Endometrial microvascular endothelial cells (primary cell): ENCODE measurements around the gene NT5DC2. TPM values are rescaled to one million over a fixed set of nuclear protein-coding genes. Genes with fewer than 3 reads are reported as not detected.
"Not testable (repeated sequence)": the region's sequence is repeated elsewhere in the genome, so short reads cannot be mapped to it uniquely, and the experiment has no call there.

Experiments
- in situ Hi-C: cut with HindIII; loops from 2 replicates; pipeline ENCODE4 v1.10.0; 2017; ENCODE audit warnings: low sequenced_read_pairs, low pct_unique_long_range_greater_than_20kb; ENCODE audit errors: inconsistent ontology term
- total RNA-seq: library from RNA; depleted of rRNA; stranded (reverse); fragments of >200 nt; gene quantifications from one replicate; pipeline ENCODE4 v1.2.3, GENCODE V29; 2015; ENCODE audit errors: inconsistent ontology term

NT5DC2 gene
- total RNA-seq, 1 donor from 2014 or later, result 70.2 TPM

DNA sequence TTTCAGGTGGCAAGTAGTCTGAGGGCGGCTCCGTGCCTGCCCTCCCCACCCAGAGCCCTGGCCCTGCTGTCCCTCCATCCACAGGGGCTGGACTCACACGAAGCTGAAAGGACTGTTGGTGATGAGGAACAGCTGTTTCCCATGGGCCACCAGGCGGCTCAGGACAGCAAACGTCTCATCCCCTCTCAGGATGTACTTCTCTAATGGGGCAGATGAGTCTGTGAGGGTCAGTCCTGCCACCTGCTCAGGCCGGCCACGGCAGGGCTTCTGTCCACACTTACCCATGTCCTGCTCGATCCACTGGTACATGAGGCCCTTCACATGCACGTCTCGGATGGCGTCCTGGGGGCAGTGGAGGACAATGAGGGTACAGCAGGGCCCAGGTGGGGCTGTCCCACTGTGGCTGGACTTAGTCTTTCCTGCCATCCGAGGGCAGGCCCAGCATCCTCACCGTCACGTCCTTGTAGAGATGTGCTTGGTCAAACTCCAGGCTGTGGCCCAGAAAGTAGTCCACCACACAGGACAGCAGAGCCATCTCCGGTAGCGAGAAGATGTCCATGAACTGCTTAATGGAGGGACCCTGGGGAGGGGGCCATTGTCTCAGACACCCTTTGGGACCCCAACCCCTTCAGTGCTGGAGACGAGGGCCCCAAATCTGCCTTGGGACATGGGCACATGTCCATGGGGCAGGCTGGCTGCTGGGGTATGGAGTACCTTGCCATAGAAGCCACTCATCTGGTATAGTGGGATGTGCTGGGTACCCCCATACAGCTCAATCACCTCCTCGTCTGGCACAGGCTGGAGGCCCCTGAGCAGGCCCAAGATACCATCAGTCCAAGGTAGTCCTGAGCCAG is 5.7 kb downstream of the NT5DC2 start:
- in situ Hi-C loops, result no loop called here

DNA sequence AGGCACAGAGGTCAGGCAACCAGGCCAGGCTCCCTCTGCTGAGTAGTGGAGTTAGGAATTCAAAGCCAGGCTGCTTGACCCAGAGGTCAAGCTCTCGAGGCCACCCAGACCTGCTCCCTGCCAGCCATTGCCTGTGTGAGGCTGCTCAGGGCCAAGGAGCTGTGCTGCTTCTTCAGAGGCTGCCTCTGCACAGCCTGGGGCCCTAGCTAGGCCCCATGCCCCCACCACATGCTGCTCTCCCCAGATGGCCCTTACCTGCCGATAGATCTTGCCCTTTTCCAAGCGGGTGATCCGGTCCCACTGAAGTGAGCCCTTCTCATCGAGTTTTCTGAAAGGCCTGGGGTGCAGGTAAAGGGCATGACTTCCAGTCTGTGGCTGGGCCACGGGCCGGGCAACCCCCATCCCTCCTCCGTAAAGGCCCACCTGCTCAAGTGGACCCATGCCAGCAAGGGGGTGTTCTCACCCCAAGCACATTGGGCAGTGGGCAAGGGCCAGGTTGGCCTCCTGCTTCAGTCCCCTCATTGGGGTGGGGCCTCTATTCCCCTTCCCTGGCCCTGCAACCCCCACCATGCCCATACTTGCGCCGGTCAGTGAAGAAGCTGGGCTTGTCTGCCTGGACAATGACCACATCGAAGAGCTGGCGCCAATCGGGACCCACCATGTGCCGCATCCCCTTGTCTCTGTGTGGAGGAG is 6.5 kb downstream of the NT5DC2 start:
- in situ Hi-C loops, result no loop called here

DNA sequence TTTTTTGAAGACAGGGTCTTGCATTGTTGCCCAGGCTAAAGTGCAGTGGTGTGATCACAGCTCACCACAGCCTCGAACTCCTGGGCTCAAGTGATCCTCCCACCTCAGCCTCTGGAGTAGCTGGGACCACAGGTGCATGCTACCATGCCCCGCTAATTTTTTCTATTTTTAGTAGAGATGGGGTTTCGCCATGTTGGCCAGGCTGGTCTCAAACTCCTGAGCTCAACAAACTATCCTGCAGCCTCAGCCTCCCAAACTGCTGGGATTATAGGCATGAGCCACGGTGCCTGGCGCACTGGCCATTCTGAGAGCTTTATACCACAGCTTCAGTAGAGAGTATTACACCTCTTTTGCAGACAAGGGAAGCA is 7.0 kb downstream of the NT5DC2 start:
- in situ Hi-C loops, result not testable (repeated sequence)

DNA sequence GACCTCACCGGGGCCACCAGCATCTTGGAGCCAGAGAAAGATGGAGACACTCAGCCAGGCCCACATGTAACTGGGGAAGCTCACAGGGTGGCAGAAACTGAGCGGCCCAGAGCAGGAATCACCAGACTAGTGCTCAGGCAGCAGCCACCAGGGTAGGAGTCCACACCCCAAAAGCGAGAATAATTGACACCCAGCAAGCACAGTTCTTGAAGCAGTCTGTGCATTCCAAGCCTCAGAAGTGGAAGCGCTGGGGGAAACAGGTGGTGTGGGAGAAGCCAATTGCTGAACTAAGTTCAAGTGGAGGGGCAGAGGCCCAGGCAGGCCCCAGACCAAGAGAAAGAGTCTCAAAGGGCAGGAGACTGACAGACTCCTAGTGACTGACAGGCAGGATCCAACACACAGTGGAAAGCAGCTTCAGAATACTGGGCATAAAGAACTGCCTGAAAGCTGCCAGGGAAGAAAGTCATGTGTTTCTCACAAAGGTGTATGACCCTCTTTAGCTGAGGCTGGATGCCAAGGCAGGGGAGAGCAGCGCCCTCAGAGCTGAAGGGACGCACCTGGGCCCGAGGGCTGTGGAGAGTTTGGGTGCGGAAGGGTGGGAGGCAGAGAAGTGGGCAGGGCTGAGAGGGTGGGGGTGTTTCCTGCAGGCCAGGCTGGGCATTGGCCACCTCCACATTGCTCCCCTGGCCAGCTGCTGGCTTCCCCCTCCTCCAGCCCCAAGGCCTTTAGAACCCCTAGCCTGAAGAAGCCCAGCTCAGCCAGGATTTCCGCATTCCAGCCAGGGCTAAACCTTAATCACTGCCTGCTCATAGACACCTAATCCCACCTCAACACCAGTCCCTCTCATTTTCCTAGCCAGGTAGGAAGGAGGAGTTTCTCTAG is 7.7 kb downstream of the NT5DC2 start:
- in situ Hi-C loops, result no loop called here

DNA sequence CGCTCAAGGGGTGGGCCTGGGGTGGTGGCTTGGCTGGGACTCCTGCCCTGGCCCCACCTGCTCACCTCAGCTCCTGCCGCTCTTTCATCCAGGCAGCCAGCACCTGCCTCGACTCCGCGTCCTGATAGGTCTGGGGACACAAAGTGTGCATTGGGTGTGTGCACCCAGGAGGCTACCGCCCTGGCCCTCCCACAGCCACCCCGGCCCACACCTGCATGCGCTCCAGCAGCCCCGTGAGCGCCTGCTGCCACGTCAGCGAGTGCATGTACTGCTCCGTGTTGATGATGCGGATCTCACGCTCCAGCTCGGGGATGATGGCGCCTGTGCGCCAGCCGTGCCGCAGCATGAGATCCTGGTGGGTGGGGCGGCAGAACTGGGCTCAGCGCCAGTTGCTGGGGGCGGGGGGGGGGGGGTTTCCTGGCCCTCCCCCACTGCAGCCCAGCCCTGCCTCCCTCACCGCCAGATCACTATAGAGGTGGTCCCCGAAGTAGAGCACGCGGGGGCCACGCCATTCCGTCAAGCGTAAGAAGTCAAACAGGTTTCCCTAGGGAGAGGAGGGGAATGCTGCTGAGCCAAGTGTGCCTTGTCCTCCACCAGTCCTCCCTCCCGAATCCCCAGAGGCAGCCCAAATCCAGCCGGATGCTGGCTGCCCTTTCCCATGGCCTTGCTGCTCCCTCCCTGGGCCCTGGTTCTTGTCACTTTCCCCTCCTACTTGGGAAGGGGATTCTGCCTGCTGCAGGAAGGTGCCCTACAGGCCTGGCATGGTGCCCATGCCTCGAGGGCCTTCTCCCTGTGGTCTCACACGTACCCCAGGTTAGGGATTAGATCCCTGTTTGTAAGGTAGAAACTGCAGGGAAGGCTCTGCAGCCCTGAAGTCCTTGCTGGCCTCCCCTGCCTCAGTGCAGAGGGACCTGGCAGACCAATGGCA is 8.6 kb downstream of the NT5DC2 start:
- in situ Hi-C loops, result no loop called here

DNA sequence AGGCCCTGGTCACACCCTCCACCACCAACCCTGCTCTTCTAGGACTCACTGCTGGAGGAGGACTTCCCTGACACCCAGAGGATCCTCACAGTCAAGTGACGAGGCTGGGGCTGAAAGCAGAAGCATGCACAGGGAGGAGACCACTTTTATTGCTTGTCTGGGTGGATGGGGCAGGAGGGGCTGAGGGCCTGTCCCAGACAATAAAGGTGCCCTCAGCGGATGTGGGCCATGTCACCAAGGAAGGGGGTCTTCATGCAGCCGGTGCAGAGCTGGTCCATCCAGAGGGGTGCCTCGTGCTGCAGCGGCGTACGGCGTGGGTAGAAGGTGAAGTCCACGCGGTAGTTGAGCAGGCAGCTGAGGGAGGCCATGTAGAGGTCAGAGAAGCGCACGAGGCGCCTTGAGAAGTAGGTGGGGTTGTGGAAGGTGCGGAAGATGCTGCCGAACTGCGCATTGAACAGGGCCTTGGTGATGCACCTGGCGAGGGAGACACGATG is 9.4 kb downstream of the NT5DC2 start:
- in situ Hi-C loops, result no loop called here

DNA sequence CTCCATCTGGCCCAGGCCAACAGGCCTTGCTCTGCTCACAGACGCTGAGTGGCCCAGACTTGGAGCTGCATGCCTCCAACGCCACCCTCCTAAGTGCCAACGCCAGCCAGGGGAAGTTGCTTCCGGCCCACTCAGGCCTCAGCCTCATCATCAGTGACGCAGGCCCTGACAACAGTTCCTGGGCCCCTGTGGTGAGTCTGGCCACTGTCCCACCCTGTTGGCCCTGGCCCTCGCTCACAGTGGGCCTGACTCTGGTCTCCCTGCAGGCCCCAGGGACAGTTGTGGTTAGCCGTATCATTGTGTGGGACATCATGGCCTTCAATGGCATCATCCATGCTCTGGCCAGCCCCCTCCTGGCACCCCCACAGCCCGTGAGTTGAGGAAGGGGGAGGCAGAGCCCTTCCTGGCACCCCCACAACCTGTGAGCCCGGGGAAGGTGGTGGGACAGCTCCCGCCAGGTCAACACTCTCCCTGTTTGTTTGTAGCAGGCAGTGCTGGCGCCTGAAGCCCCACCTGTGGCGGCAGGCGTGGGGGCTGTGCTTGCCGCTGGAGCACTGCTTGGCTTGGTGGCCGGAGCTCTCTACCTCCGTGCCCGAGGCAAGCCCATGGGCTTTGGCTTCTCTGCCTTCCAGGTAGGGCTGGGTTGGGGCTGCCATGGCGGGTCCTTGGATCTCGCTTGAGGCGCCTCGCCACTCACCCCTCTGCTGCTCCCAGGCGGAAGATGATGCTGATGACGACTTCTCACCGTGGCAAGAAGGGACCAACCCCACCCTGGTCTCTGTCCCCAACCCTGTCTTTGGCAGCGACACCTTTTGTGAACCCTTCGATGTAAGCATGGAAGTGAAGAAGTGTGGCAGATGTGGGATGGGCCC is 10.0 kb downstream of the NT5DC2 start:
- in situ Hi-C loops, result no loop called here

DNA sequence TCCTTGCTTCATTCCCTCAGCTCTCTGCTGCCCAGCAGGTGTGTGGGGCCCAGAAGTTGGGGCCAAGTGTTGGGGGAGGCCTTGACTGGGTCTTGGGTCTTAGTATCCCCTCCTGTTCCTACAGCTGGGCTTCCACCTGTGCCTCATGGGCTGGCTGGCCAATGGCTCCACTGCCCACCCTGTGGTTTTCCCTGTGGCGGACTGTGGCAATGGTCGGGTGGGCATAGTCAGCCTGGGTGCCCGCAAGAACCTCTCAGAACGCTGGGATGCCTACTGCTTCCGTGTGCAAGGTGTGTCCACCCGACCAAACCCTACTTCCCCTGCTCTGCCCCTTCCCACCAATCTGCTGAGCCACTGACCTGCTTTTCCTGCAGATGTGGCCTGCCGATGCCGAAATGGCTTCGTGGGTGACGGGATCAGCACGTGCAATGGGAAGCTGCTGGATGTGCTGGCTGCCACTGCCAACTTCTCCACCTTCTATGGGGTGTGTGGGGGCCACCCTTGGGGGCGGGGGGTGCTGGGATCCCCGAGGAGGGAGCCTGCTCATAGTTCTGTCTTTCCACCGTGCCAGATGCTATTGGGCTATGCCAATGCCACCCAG is 10.9 kb downstream of the NT5DC2 start:
- in situ Hi-C loops, result no loop called here

DNA sequence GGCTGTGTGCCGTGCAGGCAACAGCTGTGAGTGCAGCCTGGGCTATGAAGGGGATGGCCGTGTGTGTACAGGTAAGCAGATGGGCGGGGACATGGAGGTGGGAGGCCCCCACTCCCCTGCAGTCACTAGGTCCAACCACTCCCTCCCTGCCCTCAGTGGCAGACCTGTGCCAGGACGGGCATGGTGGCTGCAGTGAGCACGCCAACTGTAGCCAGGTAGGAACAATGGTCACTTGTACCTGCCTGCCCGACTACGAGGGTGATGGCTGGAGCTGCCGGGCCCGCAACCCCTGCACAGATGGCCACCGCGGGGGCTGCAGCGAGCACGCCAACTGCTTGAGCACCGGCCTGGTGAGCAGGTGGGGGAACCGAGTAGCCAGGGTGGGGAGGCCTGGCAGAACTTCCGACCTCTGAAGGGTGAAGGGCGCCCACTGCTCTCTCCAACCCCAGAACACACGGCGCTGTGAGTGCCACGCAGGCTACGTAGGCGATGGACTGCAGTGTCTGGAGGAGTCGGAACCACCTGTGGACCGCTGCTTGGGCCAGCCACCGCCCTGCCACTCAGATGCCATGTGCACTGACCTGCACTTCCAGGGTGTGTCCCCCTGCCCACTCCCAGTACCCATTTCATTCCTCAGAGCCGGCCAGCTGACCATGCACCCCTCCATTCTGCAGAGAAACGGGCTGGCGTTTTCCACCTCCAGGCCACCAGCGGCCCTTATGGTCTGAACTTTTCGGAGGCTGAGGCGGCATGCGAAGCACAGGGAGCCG is 11.6 kb downstream of the NT5DC2 start:
- in situ Hi-C loops, result no loop called here

DNA sequence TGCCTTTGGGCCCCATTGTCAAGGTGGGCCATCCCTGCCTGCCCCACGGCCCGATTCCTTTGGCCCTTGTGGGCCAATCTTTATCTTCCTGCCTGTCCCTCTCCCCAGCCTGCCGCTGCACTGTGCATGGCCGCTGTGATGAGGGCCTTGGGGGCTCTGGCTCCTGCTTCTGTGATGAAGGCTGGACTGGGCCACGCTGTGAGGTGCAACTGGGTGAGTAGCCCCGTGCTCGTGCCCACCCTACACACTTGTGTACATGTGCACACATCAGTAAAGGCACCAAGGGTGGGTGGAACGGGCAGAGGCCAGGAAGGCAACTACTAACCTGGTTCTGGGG is 12.2 kb downstream of the NT5DC2 start:
- in situ Hi-C loops, result no loop called here

DNA sequence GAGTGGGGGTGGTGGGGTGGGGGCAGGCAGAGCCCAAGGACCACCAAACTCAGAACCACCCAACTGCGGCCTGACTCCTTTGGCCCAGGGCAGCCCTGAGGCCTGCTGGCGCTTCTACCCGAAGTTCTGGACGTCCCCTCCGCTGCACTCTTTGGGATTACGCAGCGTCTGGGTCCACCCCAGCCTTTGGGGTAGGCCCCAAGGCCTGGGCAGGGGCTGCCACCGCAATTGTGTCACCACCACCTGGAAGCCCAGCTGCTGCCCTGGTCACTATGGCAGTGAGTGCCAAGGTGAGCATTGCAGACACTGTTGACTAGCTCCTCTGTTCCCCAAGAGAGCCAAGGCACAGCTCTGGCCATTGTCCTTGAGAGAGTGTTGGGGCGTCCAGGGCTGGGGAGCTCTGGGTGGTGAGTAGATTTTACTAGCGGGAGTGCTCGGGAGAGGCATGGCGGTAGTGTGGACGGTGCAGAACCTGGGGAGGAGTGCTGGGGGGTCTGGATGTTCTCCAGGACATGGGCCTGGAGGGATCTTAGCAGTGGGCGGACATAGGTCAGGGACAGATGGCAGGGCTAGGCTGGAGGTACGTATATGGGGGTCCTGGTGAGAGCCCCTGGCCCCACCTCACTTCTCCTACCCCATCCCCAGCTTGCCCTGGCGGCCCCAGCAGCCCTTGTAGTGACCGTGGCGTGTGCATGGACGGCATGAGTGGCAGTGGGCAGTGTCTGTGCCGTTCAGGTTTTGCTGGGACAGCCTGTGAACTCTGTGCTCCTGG is 12.8 kb downstream of the NT5DC2 start:
- in situ Hi-C loops, result no loop called here

DNA sequence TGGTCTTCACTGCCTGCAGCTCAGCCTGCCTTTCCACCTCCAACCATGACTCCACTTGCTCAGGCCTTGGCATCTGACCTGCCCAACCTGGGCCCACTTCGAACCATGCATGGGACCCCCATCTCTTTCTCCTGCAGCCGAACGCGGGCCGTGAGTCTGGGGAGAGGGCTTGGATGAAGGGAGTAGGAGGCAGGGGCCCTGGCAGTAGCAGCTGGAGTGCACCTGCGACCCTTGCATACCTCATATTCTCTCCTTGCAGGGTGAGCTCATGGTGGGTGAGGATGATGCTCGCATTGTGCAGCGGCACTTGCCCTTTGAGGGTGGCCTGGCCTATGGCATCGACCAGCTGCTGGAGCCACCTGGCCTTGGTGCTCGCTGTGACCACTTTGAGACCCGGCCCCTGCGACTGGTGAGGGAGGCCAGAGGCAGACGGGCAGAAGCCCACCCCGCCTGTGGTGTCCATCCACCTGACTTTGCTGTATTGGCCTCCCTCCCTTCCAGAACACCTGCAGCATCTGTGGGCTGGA is 13.5 kb downstream of the NT5DC2 start:
- in situ Hi-C loops, result no loop called here

DNA sequence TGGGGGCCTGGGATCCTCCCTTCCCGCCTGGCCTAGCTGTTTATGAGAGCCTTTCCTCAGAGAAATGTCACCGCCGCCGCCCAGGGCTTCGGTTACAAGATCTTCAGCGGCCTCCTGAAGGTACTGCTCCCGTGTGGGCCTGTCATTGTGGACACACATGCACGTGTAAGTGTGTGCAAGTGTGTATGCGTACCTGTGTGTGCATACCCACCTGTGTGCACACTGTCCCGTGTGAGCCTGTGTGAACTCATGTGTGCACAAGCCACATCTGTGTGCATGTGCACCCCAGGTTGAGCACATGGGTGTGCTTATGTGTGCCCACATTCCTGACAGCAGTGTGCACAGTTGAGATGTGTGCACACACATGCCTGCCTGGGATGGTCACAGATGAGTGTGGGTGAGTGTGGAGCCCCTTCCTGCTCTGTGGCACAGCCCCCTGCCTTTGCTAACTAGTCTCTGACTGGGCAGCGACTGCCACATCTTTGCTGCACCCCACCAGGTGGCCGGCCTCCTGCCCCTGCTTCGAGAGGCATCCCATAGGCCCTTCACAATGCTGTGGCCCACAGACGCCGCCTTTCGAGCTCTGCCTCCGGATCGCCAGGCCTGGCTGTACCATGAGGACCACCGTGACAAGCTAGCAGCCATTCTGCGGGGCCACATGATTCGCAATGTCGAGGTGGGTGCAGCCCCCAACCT is 14.1 kb downstream of the NT5DC2 start:
- in situ Hi-C loops, result no loop called here

DNA sequence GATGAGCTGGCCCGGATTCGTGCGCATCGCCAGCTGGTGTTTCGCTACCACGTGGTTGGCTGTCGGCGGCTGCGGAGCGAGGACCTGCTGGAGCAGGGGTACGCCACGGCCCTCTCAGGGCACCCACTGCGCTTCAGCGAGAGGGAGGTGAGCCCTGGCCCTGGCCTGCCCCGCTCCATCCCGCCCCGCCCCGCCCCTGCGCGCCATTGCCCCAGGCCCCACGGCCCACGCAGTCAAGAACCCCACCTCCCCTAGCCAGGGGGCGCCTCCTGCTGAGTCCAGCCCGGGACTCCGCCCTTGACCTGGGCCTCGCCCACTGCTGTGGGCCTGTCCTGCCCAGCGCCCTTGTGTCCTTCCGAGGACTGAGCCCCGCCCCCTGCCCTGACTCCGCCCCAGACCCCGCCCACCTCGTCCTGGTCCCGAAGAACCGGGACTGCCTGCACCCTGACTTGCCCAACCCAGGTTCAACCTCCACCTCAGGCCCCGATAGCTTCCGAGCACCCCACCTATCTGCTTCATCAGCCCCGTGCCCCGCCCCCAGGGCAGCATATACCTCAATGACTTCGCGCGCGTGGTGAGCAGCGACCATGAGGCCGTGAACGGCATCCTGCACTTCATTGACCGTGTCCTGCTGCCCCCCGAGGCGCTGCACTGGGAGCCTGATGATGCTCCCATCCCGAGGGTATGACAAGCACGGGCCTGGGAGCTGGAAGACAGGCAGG is 14.8 kb downstream of the NT5DC2 start:
- in situ Hi-C loops, result no loop called here
